IMR-90 (cell line): ENCODE data around the gene CCL27. TPM values are rescaled to one million over a fixed set of nuclear protein-coding genes. Genes with fewer than 3 reads are reported as not detected.
A peak's percentile ranks its signal among the peaks of the same experiment; 100 is the strongest.

ENCODE experiments used
- ATAC-seq: fragments of 200-7000 bp; cut with Tn5 transposase; 2 replicates; pipeline ENCODE4 v1.9.1; 2020; ENCODE audit warnings: low read depth, mild to moderate bottlenecking, moderate library complexity
- BruUV-seq: library from RNA; stranded (reverse); fragments of 400-500 nt; replicated peaks from 2 replicates; lab custom pipeline; 2021; lab: Mats Ljungman, UMichigan
- CTCF ChIA-PET: fragments of 300-600 bp; formaldehyde crosslinking; extraction: SDS; loops from one replicate; lab custom pipeline; 2021; ENCODE audit warnings: antibody characterized with exemption; lab: Yijun Ruan, JAX
- POLR2A ChIA-PET: fragments of 300-600 bp; sonication (Branson Sonifier 250); formaldehyde crosslinking; loops from one replicate; lab custom pipeline; 2022; ENCODE audit warnings: antibody characterized with exemption; ENCODE audit not compliant: unreplicated experiment; lab: Charles Lee
- DNase-seq: peaks from one replicate; pipeline ENCODE4 v3.0.0; 2013
- H2AFZ ChIP-seq: replicated peaks from 2 replicates; pipeline ENCODE3; 2013; ENCODE audit warnings: low read length, mild to moderate bottlenecking; ENCODE audit not compliant: poor library complexity
- H2AK5ac ChIP-seq: 2 replicates; pipeline ENCODE4 v1.6.1; 2013; ENCODE audit warnings: low read depth, low read length, inconsistent platforms
- H2AK9ac ChIP-seq: replicated peaks from 2 replicates; pipeline ENCODE3; 2013; ENCODE audit warnings: mild to moderate bottlenecking, low read depth, low read length, moderate library complexity; ENCODE audit not compliant: poor library complexity
- H2BK120ac ChIP-seq: 2 replicates; pipeline ENCODE4 v1.6.1; 2013; ENCODE audit warnings: low read depth, low read length, inconsistent platforms
- H2BK15ac ChIP-seq: 3 replicates; pipeline ENCODE4 v1.6.1; 2013; ENCODE audit warnings: low read depth, low read length, inconsistent platforms
- H2BK20ac ChIP-seq: 2 replicates; pipeline ENCODE4 v1.6.1; 2013; ENCODE audit warnings: low read depth, mild to moderate bottlenecking, inconsistent platforms, low read length, moderate library complexity
- H2BK5ac ChIP-seq: 2 replicates; pipeline ENCODE4 v1.6.1; 2013; ENCODE audit warnings: mild to moderate bottlenecking, low read depth, low read length, inconsistent platforms; ENCODE audit not compliant: poor library complexity, severe bottlenecking
- H3K14ac ChIP-seq: replicated peaks from 2 replicates; pipeline ENCODE4 v1.6.1; 2013; ENCODE audit warnings: low read depth, low read length, inconsistent platforms
- H3K18ac ChIP-seq: 2 replicates; pipeline ENCODE4 v1.6.1; 2013; ENCODE audit warnings: low read depth, low read length, control low read depth
- H3K23ac ChIP-seq: 2 replicates; pipeline ENCODE4 v1.6.1; 2013; ENCODE audit warnings: low read depth, low read length, inconsistent platforms
- H3K27ac ChIP-seq: 2 replicates; pipeline ENCODE4 v1.5.1; 2013; ENCODE audit warnings: mild to moderate bottlenecking, control low read depth, low read length; ENCODE audit not compliant: insufficient read depth
- H3K27me3 ChIP-seq: 2 replicates; pipeline ENCODE4 v1.6.1; 2013; ENCODE audit warnings: low read length; ENCODE audit not compliant: control insufficient read depth, insufficient read depth
- H3K36me3 ChIP-seq: 2 replicates; pipeline ENCODE4 v1.6.1; 2013; ENCODE audit warnings: low read length, mixed read lengths; ENCODE audit not compliant: control insufficient read depth, insufficient read depth
- H3K4ac ChIP-seq: 2 replicates; pipeline ENCODE4 v1.6.1; 2013; ENCODE audit warnings: low read depth, low read length, inconsistent platforms
- H3K4me1 ChIP-seq: 2 replicates; pipeline ENCODE4 v1.6.1; 2013; ENCODE audit warnings: low read length, mixed read lengths; ENCODE audit not compliant: control insufficient read depth, insufficient read depth
- H3K4me2 ChIP-seq: 2 replicates; pipeline ENCODE4 v1.6.1; 2013; ENCODE audit warnings: low read depth, mild to moderate bottlenecking, control low read depth, low read length, moderate library complexity
- H3K4me3 ChIP-seq: 2 replicates; pipeline ENCODE4 v1.5.1; 2013; ENCODE audit warnings: low read depth, mild to moderate bottlenecking, control low read depth, low read length, moderate library complexity; ENCODE audit not compliant: insufficient read depth
- H3K56ac ChIP-seq: 2 replicates; pipeline ENCODE4 v1.6.1; 2013; ENCODE audit warnings: low read length, inconsistent platforms; ENCODE audit not compliant: insufficient read depth; ENCODE audit errors: extremely low read depth
- H3K79me1 ChIP-seq, 2 experiments: 2 replicates each; pipeline ENCODE4 v1.6.1; 2013; ENCODE audit warnings: low read length in 2 of 2, inconsistent platforms in 1 of 2, low read depth in 1 of 2
- H3K9ac ChIP-seq: 2 replicates; pipeline ENCODE4 v1.6.1; 2013; ENCODE audit warnings: low read depth, low read length, control low read depth
- H3K9me1 ChIP-seq: 2 replicates; pipeline ENCODE4 v1.6.1; 2013; ENCODE audit warnings: low read length, inconsistent platforms; ENCODE audit not compliant: insufficient read depth
- H3K9me3 ChIP-seq: 2 replicates; pipeline ENCODE4 v1.6.1; 2013; ENCODE audit warnings: low read length; ENCODE audit not compliant: control insufficient read depth, insufficient read depth
- H4K20me1 ChIP-seq: 2 replicates; pipeline ENCODE4 v1.6.1; 2013; ENCODE audit warnings: low read length, inconsistent platforms; ENCODE audit not compliant: insufficient read depth
- H4K5ac ChIP-seq: 2 replicates; pipeline ENCODE4 v1.6.1; 2013; ENCODE audit warnings: mild to moderate bottlenecking, low read depth, low read length, control low read depth
- H4K8ac ChIP-seq, 2 experiments: 2 replicates each; pipeline ENCODE4 v1.6.1; 2013; ENCODE audit warnings: low read depth in 2 of 2, low read length in 2 of 2, control low read depth in 1 of 2, inconsistent platforms in 1 of 2
- H4K91ac ChIP-seq: 2 replicates; pipeline ENCODE4 v1.6.1; 2013; ENCODE audit warnings: low read depth, low read length, inconsistent platforms; ENCODE audit not compliant: insufficient read depth
- CEBPB ChIP-seq: IDR thresholded peaks from 2 replicates; pipeline ENCODE4 v1.6.1; 2012; ENCODE audit warnings: low read depth, low read length, improper control_type of control experiment
- CHD1 ChIP-seq: IDR thresholded peaks from 2 replicates; pipeline ENCODE4 v1.6.1; 2012; ENCODE audit warnings: low read depth, low read length, improper control_type of control experiment
- CTCF ChIP-seq: conservative IDR thresholded peaks from 2 replicates; pipeline ENCODE4 v1.5.1; 2012; ENCODE audit warnings: mild to moderate bottlenecking, low read depth, low read length, improper control_type of control experiment
- ELK1 ChIP-seq: fragments of 150-350 bp; IDR thresholded peaks from 2 replicates; pipeline ENCODE4 v1.6.1; 2016; ENCODE audit warnings: low read depth, mild to moderate bottlenecking, low read length, moderate library complexity, borderline replicate concordance
- FOS ChIP-seq: fragments of 150-350 bp; IDR thresholded peaks from 2 replicates; pipeline ENCODE4 v1.6.1; 2016; ENCODE audit warnings: low read depth, low read length
- MAZ ChIP-seq: IDR thresholded peaks from 2 replicates; pipeline ENCODE4 v1.6.1; 2012; ENCODE audit warnings: low read depth, mild to moderate bottlenecking, low read length, improper control_type of control experiment, moderate library complexity, borderline replicate concordance
- MXI1 ChIP-seq: IDR thresholded peaks from 2 replicates; pipeline ENCODE4 v1.6.1; 2012; ENCODE audit warnings: low read depth, mild to moderate bottlenecking, low read length, moderate library complexity, borderline replicate concordance
- NFE2L2 ChIP-seq: fragments of 150-350 bp; IDR thresholded peaks from 2 replicates; pipeline ENCODE4 v1.6.1; 2016; ENCODE audit warnings: low read depth, mild to moderate bottlenecking, low read length
- RAD21 ChIP-seq: IDR thresholded peaks from 2 replicates; pipeline ENCODE4 v1.6.1; 2012; ENCODE audit warnings: low read length, improper control_type of control experiment
- RCOR1 ChIP-seq: IDR thresholded peaks from 2 replicates; pipeline ENCODE4 v1.6.1; 2012; ENCODE audit warnings: mild to moderate bottlenecking, low read length, improper control_type of control experiment; ENCODE audit not compliant: insufficient replicate concordance
- RFX5 ChIP-seq: IDR thresholded peaks from 2 replicates; pipeline ENCODE4 v1.8.0; 2012; ENCODE audit warnings: low read depth, mild to moderate bottlenecking, low read length, moderate library complexity
- SMC3 ChIP-seq: fragments of 150-350 bp; IDR thresholded peaks from 2 replicates; pipeline ENCODE4 v1.6.1; 2016; ENCODE audit warnings: low read depth, mild to moderate bottlenecking, antibody characterized with exemption, low read length, moderate library complexity
- WGBS, 2 experiments: methylation state at CpG; one replicate each; pipeline versions ENCODE4 v1.1.5 to v1.1.7; 2013; ENCODE audit warnings: missing lambda C conversion rate in 2 of 2; ENCODE audit not compliant: insufficient read length in 1 of 2; ENCODE audit errors: extremely low coverage in 2 of 2; 5-methylcytosine and 5-hydroxymethylcytosine counted together
- dilution Hi-C: fragments of 300-500 bp; cut with HindIII; formaldehyde crosslinking; loops from one replicate; pipeline ENCODE4 v1.14.3; 2018; ENCODE audit warnings: low sequenced_read_pairs; ENCODE audit not compliant: unreplicated experiment
- in situ Hi-C: fragments of 300-500 bp; cut with MboI; formaldehyde crosslinking; loops from 3 replicates; pipeline ENCODE4 v1.14.3; 2019; ENCODE audit warnings: low sequenced_read_pairs, inconsistent platforms, mixed read lengths
- intact Hi-C: fragments of 100-400 bp; cut with micrococcal nuclease; formaldehyde crosslinking; loops from 2 replicates; pipeline ENCODE4 v1.10.0; 2022
- polyA plus RNA-seq, 3 experiments: library from polyadenylated mRNA; depleted of rRNA; stranded (reverse); fragments of >200 nt; gene quantifications; 2 replicates each; pipeline ENCODE4 v1.2.3, GENCODE V29; 2012; ENCODE audit warnings: low replicate concordance in 1 of 3
- total RNA-seq: library from RNA; depleted of rRNA; stranded (reverse); fragments of >200 nt; gene quantifications from 2 replicates; pipeline ENCODE4 v1.2.3, GENCODE V29; 2012

The CCL27 gene
- total and polyA plus RNA-seq, 2 of the 4 experiments (the other 2 are of a cell fraction), result 0.18 to 0.26 TPM

DNA sequence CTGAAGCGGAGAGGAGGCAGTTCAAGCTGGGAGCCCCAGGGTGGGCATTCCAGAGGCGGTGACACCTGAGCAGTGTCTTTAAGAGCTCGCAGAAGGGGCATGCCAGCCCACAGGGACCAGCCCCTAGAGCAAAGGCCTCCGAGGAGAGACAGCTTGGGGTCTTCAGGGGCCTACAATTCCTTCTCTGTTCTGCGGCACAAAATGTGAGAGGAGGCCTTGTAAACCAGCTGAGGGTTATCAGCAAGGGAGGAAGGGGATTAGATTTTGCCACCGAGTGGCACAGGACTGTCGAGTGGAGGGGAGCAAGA lies 24.4 kb downstream of the CCL27 start:
- H3K4ac ChIP-seq, result peak overlapping the region; percentile 90
- peaks cover 13 to 36% of the 10 kb centered on the region in 2 experiments for H3K79me1 ChIP-seq
- peak overlapping the region; percentile 70 for H3K9ac ChIP-seq
- peak overlapping the region; percentile 71 for H2BK5ac ChIP-seq
- H2AFZ ChIP-seq, result peak overlapping the region; percentile 97
- H3K56ac ChIP-seq, result 0 out of 2 replicates have a peak overlapping the region, but pooled peaks have one; percentile 27
- peak overlapping the region; percentile 81 for H3K27ac ChIP-seq
- no peak for ATAC-seq
- H4K20me1 ChIP-seq, result peaks cover 9% of the 10 kb centered on the region; the same call in 1 of the 2 replicates
- H3K4me3 ChIP-seq, result peak overlapping the region; percentile 84
- H3K4me2 ChIP-seq, result peak overlapping the region; percentile 87
- H2BK120ac ChIP-seq, result peak overlapping the region; percentile 81
- H3K14ac ChIP-seq, result peak overlapping the region; percentile 91
- H2AK9ac ChIP-seq, result peak overlapping the region; percentile 63
- no peak overlapping the region; the same call in 1 of the 2 replicates for H3K18ac ChIP-seq
- H2AK5ac ChIP-seq, result peak overlapping the region; percentile 96
- no peaks in the 10 kb centered on the region for H3K27me3 ChIP-seq
- ChIA-PET CTCF (interaction anchor here (0.6 kb wide), 1 partner anchor 9 kb away, joined by 3 read pairs; the partner anchor contains the start of gene GALT), POLR2A (interaction anchor here (2.0 kb wide), 1 partner anchor 9 kb away, joined by 10 read pairs; the partner anchor contains the start of gene GALT)
- peak overlapping the region; percentile 93 for H4K5ac ChIP-seq
- peak overlapping the region; percentile 96 to 99 for H4K8ac ChIP-seq
- peaks cover 13% of the 10 kb centered on the region; the same call in 1 of the 2 replicates for H3K9me1 ChIP-seq
- TF ChIP-seq RAD21 (no peak), ELK1 (no peak), MAZ (no peak), RCOR1 (no peak), CTCF (no peak), SMC3 (no peak), RFX5 (no peak), CHD1 (no peak), FOS (no peak), CEBPB (no peak), NFE2L2 (no peak), MXI1 (no peak)
- WGBS, 2 experiments, result 4% methylated on average over 4 of the region's 7 CpGs; no CpG with 5 or more reads in 1 of the 2 experiments
- H2BK20ac ChIP-seq, result no peak overlapping the region; the same call in 1 of the 2 replicates
- H3K23ac ChIP-seq, result peak overlapping the region; percentile 30
- no peaks in the 10 kb centered on the region for H3K9me3 ChIP-seq
- peaks cover 4% of the 10 kb centered on the region for H3K4me1 ChIP-seq
- intact Hi-C loops, result no loop called here
- peaks cover 6% of the 10 kb centered on the region for H3K36me3 ChIP-seq
- dilution Hi-C loops, result no loop called here
- no peak for DNase-seq
- peak overlapping the region; percentile 85 for H4K91ac ChIP-seq
- in situ Hi-C loops, result no loop called here
- BruUV-seq, result no TSS peak
- H2BK15ac ChIP-seq, result no peak overlapping the region
